ENCODE results near the gene SIGLEC12.

GRCh38 chr19:51450730-51451307 lies 50.8 kb downstream of the SIGLEC12 start:
- TF ChIP-seq CTCF (IDR thresholded peaks at IDR 0.05 in 8 of 11, conservative IDR thresholded peaks at IDR 0.05 in 3 of 11) (no peak), POLR2A (IDR thresholded peaks at IDR 0.05) (no peak), POLR2AphosphoS5 (IDR thresholded peaks at IDR 0.05) (no peak)
